H1 (cell line): ENCODE measurements around the gene DHX38. TPM values are rescaled to one million over a fixed set of nuclear protein-coding genes. Genes with fewer than 3 reads are reported as not detected.

ENCODE experiments used
- CTCF ChIA-PET: fragments of 300-600 bp; sonication (Branson Sonifier 250); formaldehyde crosslinking; loops from one replicate; lab custom pipeline; 2021; ENCODE audit not compliant: partially characterized antibody; lab: Charles Lee
- POLR2A ChIA-PET: fragments of 300-600 bp; sonication (Branson Sonifier 250); formaldehyde crosslinking; loops from one replicate; lab custom pipeline; 2021; ENCODE audit warnings: inconsistent platforms; ENCODE audit not compliant: partially characterized antibody; lab: Charles Lee
- DNase-seq, 2 experiments: peaks; one replicate each; pipeline versions ENCODE4 v3.0.0 to v3.0.0-alpha.2; 2010 to 2022; ENCODE audit warnings: low spot score in 2 of 2, low read depth in 1 of 2, mixed read lengths in 1 of 2
- FAIRE-seq: peaks from 2 replicates; lab custom pipeline; 2011; peaks lifted over from hg19 to GRCh38; lab: Jason Lieb, UNC
- H2AFZ ChIP-seq: 2 replicates; pipeline ENCODE4 v1.8.1; 2012; ENCODE audit warnings: low read length, inconsistent platforms
- H2AK5ac ChIP-seq: 2 replicates; pipeline ENCODE4 v1.6.1; 2013; ENCODE audit warnings: low read depth, low read length
- H2BK120ac ChIP-seq: replicated peaks from 2 replicates; pipeline ENCODE3; 2013; ENCODE audit warnings: low read depth, low read length, inconsistent platforms
- H2BK12ac ChIP-seq: 2 replicates; pipeline ENCODE4 v1.6.1; 2013; ENCODE audit warnings: low read depth, low read length
- H2BK15ac ChIP-seq: 2 replicates; pipeline ENCODE4 v1.6.1; 2013; ENCODE audit warnings: low read length
- H2BK20ac ChIP-seq: 2 replicates; pipeline ENCODE4 v1.6.1; 2013; ENCODE audit warnings: low read length
- H2BK5ac ChIP-seq: 2 replicates; pipeline ENCODE4 v1.6.1; 2013; ENCODE audit warnings: low read depth, low read length
- H3K14ac ChIP-seq: 2 replicates; pipeline ENCODE4 v1.6.1; 2013; ENCODE audit warnings: inconsistent platforms; ENCODE audit not compliant: insufficient read length
- H3K18ac ChIP-seq: 2 replicates; pipeline ENCODE4 v1.6.1; 2013; ENCODE audit warnings: low read length; ENCODE audit errors: extremely low read depth
- H3K23ac ChIP-seq: 2 replicates; pipeline ENCODE4 v1.6.1; 2013; ENCODE audit warnings: inconsistent platforms; ENCODE audit not compliant: insufficient read length
- H3K23me2 ChIP-seq: 2 replicates; pipeline ENCODE4 v1.6.1; 2013; ENCODE audit warnings: low read depth, low read length
- H3K27ac ChIP-seq: 2 replicates; pipeline ENCODE4 v1.6.1; 2011; ENCODE audit warnings: low read depth, low read length, inconsistent platforms
- H3K27me3 ChIP-seq, 4 experiments: replicated peaks in 1 of 4; 1 replicate in 1 of 4; 2 replicates in 3 of 4; pipeline versions ENCODE4 v1.6.1 to v1.8.1; 2011 to 2013; ENCODE audit warnings: low read length in 3 of 4, mild to moderate bottlenecking in 3 of 4, inconsistent platforms in 2 of 4, mixed read lengths in 2 of 4, moderate library complexity in 1 of 4; ENCODE audit not compliant: control insufficient read depth in 3 of 4, insufficient read depth in 3 of 4; ENCODE audit errors: extremely low read depth in 1 of 4
- H3K36me3 ChIP-seq, 4 experiments: 2 replicates each; pipeline versions ENCODE4 v1.6.1 to v1.8.1; 2011 to 2013; ENCODE audit warnings: mild to moderate bottlenecking in 4 of 4, low read length in 3 of 4, moderate library complexity in 2 of 4, control low read depth in 1 of 4, inconsistent platforms in 1 of 4; ENCODE audit not compliant: insufficient read depth in 4 of 4, control insufficient read depth in 2 of 4
- H3K4ac ChIP-seq: replicated peaks from 2 replicates; pipeline ENCODE3; 2013; ENCODE audit warnings: low read length, low read depth, mixed read lengths, inconsistent platforms; ENCODE audit not compliant: insufficient read length
- H3K4me1 ChIP-seq, 4 experiments: replicated peaks in 1 of 4; 1 replicate in 1 of 4; 2 replicates in 3 of 4; pipeline versions ENCODE4 v1.6.1 to v1.8.1; 2011 to 2013; ENCODE audit warnings: low read length in 3 of 4, inconsistent platforms in 2 of 4, mixed read lengths in 1 of 4; ENCODE audit not compliant: insufficient read depth in 4 of 4, control insufficient read depth in 3 of 4
- H3K4me2 ChIP-seq, 2 experiments: 2 replicates each; pipeline versions ENCODE4 v1.6.1 to v1.8.1; 2011 to 2013; ENCODE audit warnings: low read depth in 2 of 2, low read length in 2 of 2, control low read depth in 1 of 2, inconsistent platforms in 1 of 2, mild to moderate bottlenecking in 1 of 2; ENCODE audit not compliant: insufficient read depth in 1 of 2
- H3K4me3 ChIP-seq, 4 experiments: fragments of 200-600, 300-600 bp in 1 of 4; sonication (generic), shearing (Covaris generic), sonication (Bioruptor Twin) in 1 of 4; 2 replicates each; pipeline versions ENCODE4 v1.5.1 to v1.8.1; 2011 to 2016; ENCODE audit warnings: low read length in 4 of 4, low read depth in 3 of 4, control low read depth in 2 of 4, inconsistent platforms in 2 of 4, mild to moderate bottlenecking in 2 of 4, mixed read lengths in 1 of 4, moderate library complexity in 1 of 4; ENCODE audit not compliant: insufficient read depth in 2 of 4; ENCODE audit errors: extremely low read depth in 1 of 4
- H3K56ac ChIP-seq: replicated peaks from 2 replicates; pipeline ENCODE3; 2013; ENCODE audit warnings: low read depth, mild to moderate bottlenecking, mixed read lengths, low read length, inconsistent platforms; ENCODE audit not compliant: insufficient read length
- H3K79me1 ChIP-seq: 2 replicates; pipeline ENCODE4 v1.6.1; 2013; ENCODE audit warnings: low read depth, low read length, control low read depth
- H3K79me2 ChIP-seq, 2 experiments: 2 replicates each; pipeline versions ENCODE4 v1.6.1 to v1.8.1; 2012 to 2013; ENCODE audit warnings: low read length in 2 of 2, mild to moderate bottlenecking in 2 of 2, inconsistent platforms in 1 of 2; ENCODE audit not compliant: insufficient read depth in 2 of 2, control insufficient read depth in 1 of 2
- H3K9ac ChIP-seq, 4 experiments: replicated peaks in 1 of 4; 1 replicate in 1 of 4; 2 replicates in 3 of 4; pipeline versions ENCODE4 v1.6.1 to v1.8.1; 2011 to 2013; ENCODE audit warnings: low read depth in 3 of 4, low read length in 3 of 4, control low read depth in 2 of 4, mild to moderate bottlenecking in 2 of 4, moderate library complexity in 2 of 4, inconsistent platforms in 1 of 4; ENCODE audit errors: extremely low read depth in 1 of 4
- H3K9me3 ChIP-seq, 2 experiments: 2 replicates each; pipeline versions ENCODE4 v1.6.1 to v1.8.1; 2012 to 2013; ENCODE audit warnings: mild to moderate bottlenecking in 2 of 2, moderate library complexity in 2 of 2, control low read depth in 1 of 2, inconsistent platforms in 1 of 2, low read depth in 1 of 2, low read length in 1 of 2, mixed read lengths in 1 of 2; ENCODE audit not compliant: insufficient read depth in 2 of 2
- H4K20me1 ChIP-seq, 2 experiments: replicated peaks in 1 of 2; 2 replicates each; pipeline versions ENCODE3 to v1.8.1; 2011 to 2013; ENCODE audit warnings: inconsistent platforms in 2 of 2, low read length in 2 of 2, mild to moderate bottlenecking in 1 of 2; ENCODE audit not compliant: insufficient read depth in 2 of 2, control insufficient read depth in 1 of 2
- H4K5ac ChIP-seq: 2 replicates; pipeline ENCODE4 v1.6.1; 2013; ENCODE audit warnings: low read length, low read depth, mixed read lengths, inconsistent platforms; ENCODE audit not compliant: insufficient read length
- H4K8ac ChIP-seq: 2 replicates; pipeline ENCODE4 v1.8.0; 2013; ENCODE audit warnings: mild to moderate bottlenecking, moderate library complexity, low read length, inconsistent platforms; ENCODE audit not compliant: insufficient read depth; ENCODE audit errors: extremely low read depth
- H4K91ac ChIP-seq: replicated peaks from 2 replicates; pipeline ENCODE3; 2013; ENCODE audit warnings: low read length, mixed read lengths, inconsistent platforms; ENCODE audit not compliant: insufficient read length
- BRCA1 ChIP-seq: IDR thresholded peaks from 2 replicates; pipeline ENCODE4 v1.6.1; 2012; ENCODE audit warnings: low read depth, low read length, improper control_type of control experiment
- CBX5 ChIP-seq: fragments of 300-800, 300-1000 bp; sonication (generic); IDR thresholded peaks from 2 replicates; pipeline ENCODE4 v1.7.1; 2016; ENCODE audit warnings: antibody characterized with exemption, low read length, low read depth
- EZH2 ChIP-seq: fragments of 200-600 bp; sonication (generic); IDR thresholded peaks from 2 replicates; pipeline ENCODE4 v1.7.1; 2012; ENCODE audit warnings: low read depth, mild to moderate bottlenecking, moderate library complexity, low read length, inconsistent platforms; ENCODE audit not compliant: severe bottlenecking
- FOSL1 ChIP-seq: IDR thresholded peaks from 2 replicates; pipeline ENCODE4 v1.6.1; 2011; ENCODE audit warnings: mild to moderate bottlenecking, low read depth, low read length, moderate library complexity; ENCODE audit not compliant: insufficient read depth
- POLR2AphosphoS5 ChIP-seq: IDR thresholded peaks from 2 replicates; pipeline ENCODE4 v1.6.1; 2011; ENCODE audit warnings: low read depth, low read length
- RAD21 ChIP-seq, 2 experiments: IDR thresholded peaks in 1 of 2; conservative IDR thresholded peaks in 1 of 2; 2 replicates each; pipeline ENCODE4 v1.6.1; 2011; ENCODE audit warnings: low read depth in 2 of 2, low read length in 2 of 2, improper control_type of control experiment in 1 of 2, inconsistent platforms in 1 of 2, mild to moderate bottlenecking in 1 of 2, moderate library complexity in 1 of 2
- RNF2 ChIP-seq: fragments of 200-900, 300-1000 bp; sonication (generic); IDR thresholded peaks from 2 replicates; pipeline ENCODE4 v1.7.1; 2016; ENCODE audit warnings: borderline replicate concordance, low read depth, mild to moderate bottlenecking, antibody characterized with exemption, low read length; ENCODE audit not compliant: poor library complexity, severe bottlenecking; ENCODE audit errors: missing control alignments
- SRF ChIP-seq: IDR thresholded peaks from 2 replicates; pipeline ENCODE4 v1.6.1; 2011; ENCODE audit warnings: mild to moderate bottlenecking, low read depth, low read length, moderate library complexity
- TBP ChIP-seq: IDR thresholded peaks from 2 replicates; pipeline ENCODE4 v1.6.1; 2011; ENCODE audit warnings: low read depth, low read length, improper control_type of control experiment
- TCF12 ChIP-seq: IDR thresholded peaks from 2 replicates; pipeline ENCODE4 v1.6.1; 2011; ENCODE audit warnings: low read depth, mild to moderate bottlenecking, low read length
- TEAD4 ChIP-seq: IDR thresholded peaks from 2 replicates; pipeline ENCODE4 v1.6.1; 2012; ENCODE audit warnings: low read depth, low read length, inconsistent platforms, mixed read lengths
- WGBS, 2 experiments: shearing (Covaris generic) in 1 of 2; methylation state at CpG; one replicate each; pipeline versions ENCODE4 v1.1.6 to v1.1.7; 2013 to 2015; ENCODE audit warnings: low lambda C conversion rate in 2 of 2, mixed read lengths in 2 of 2, inconsistent platforms in 1 of 2, low coverage in 1 of 2, missing lambda C conversion rate in 1 of 2; ENCODE audit not compliant: insufficient replicate concordance in 2 of 2, insufficient coverage in 1 of 2, insufficient read length in 1 of 2; ENCODE audit errors: extremely low coverage in 1 of 2, missing lambda C conversion rate in 1 of 2; 5-methylcytosine and 5-hydroxymethylcytosine counted together
- polyA plus RNA-seq, 7 experiments: library from polyadenylated mRNA; depleted of rRNA in 3 of 7; stranded (reverse) in 5 of 7; unstranded in 2 of 7; fragments of >200 nt in 5 of 7; fragments of 200-250 nt in 2 of 7; gene quantifications; 1 replicate in 5 of 7; 2 replicates in 1 of 7; 4 replicates in 1 of 7; pipeline versions ENCODE4 v1.2.1 to v1.2.3, GENCODE V29; 2011 to 2013; ENCODE audit warnings: missing spikeins in 2 of 7, mixed read lengths in 2 of 7
- total RNA-seq: library from RNA; stranded (reverse); fragmentation: NEBNext Ultra II Directional; extraction: Animal tissue kit (Norgen Biotek cat#: 25700); gene quantifications from 2 replicates; pipeline ENCODE4 v1.2.1, GENCODE V29; 2021

The DHX38 gene
- total and polyA plus RNA-seq, 2 of the 8 experiments (the other 6 are each of a cell fraction or from before 2014, with no cell fraction given), result 27.3 to 53.5 TPM

- H3K27ac ChIP-seq, result no peak overlapping the region
- no peak overlapping the region for H2BK5ac ChIP-seq
- H2AK5ac ChIP-seq, result no peak overlapping the region
- no peak overlapping the region for H2BK12ac ChIP-seq
- H3K9me3 ChIP-seq, result no peaks in the 10 kb centered on the region
- no peak overlapping the region for H2AFZ ChIP-seq
- H3K4me3 ChIP-seq, result no peak overlapping the region
- H3K4me1 ChIP-seq, result peaks cover 0 to 5% (median 0%) of the 10 kb centered on the region in 4 experiments; a peak in 1 of 7 replicates
- FAIRE-seq (no peak), DNase-seq (no peak)
- H4K91ac ChIP-seq, result no peak overlapping the region
- H3K18ac ChIP-seq, result no peak overlapping the region
- no peak overlapping the region for H3K14ac ChIP-seq
- no peaks in the 10 kb centered on the region for H3K27me3 ChIP-seq
- H4K5ac ChIP-seq, result no peak overlapping the region
- 94% methylated on average over 2 of the region's 2 CpGs; no CpG with 5 or more reads in 1 of the 2 experiments for WGBS, 2 experiments
- H3K4me2 ChIP-seq, result no peak overlapping the region
- H3K9ac ChIP-seq, result no peak overlapping the region
- no peaks in the 10 kb centered on the region for H3K79me2 ChIP-seq
- no peak overlapping the region for H3K56ac ChIP-seq
- no peak overlapping the region for H2BK15ac ChIP-seq
- ChIA-PET CTCF (interaction anchor here (0.8 to 2.7 kb wide), 5 partner anchors 8 to 861 kb away, joined by 3 to 18 read pairs (median 3); no protein-coding TSS in a partner anchor), POLR2A (no interaction called here)
- H4K20me1 ChIP-seq, result no peaks in the 10 kb centered on the region
- TF ChIP-seq POLR2AphosphoS5, result no peak
- TF ChIP-seq TBP, result no peak
- no peak for TF ChIP-seq TEAD4
- TF ChIP-seq BRCA1, result no peak
- no peak for TF ChIP-seq CBX5
- TF ChIP-seq EZH2, result no peak
- TF ChIP-seq TCF12, result no peak
- TF ChIP-seq RAD21 (IDR thresholded peaks at IDR 0.05 in 1 of 2, conservative IDR thresholded peaks at IDR 0.05 in 1 of 2; ENCODE audit: low read depth in 2 of 2, low read length in 2 of 2), result no peak
- TF ChIP-seq RNF2, result no peak
- TF ChIP-seq SRF, result no peak
- no peak for TF ChIP-seq FOSL1
- H3K79me1 ChIP-seq, result no peaks in the 10 kb centered on the region
- no peaks in the 10 kb centered on the region for H3K36me3 ChIP-seq
- H3K23me2 ChIP-seq, result no peaks in the 10 kb centered on the region
- H3K23ac ChIP-seq, result no peak overlapping the region
- no peak overlapping the region for H3K4ac ChIP-seq
- no peak overlapping the region for H2BK20ac ChIP-seq
- H2BK120ac ChIP-seq, result no peak overlapping the region
- no peak overlapping the region for H4K8ac ChIP-seq
Measured at GRCh38 chr16:72134507-72134906, 40.9 kb downstream of the DHX38 start.
